ENCODE measurements around the gene C2orf81. TPM values are rescaled to one million over a fixed set of nuclear protein-coding genes. Genes with fewer than 3 reads are reported as not detected.
"Not testable (repeated sequence)": the region's sequence is repeated elsewhere in the genome, so short reads cannot be mapped to it uniquely, and the experiment has no call there.

C2orf81 gene
- total RNA-seq, 1 donor = 0.86 TPM

DNA sequence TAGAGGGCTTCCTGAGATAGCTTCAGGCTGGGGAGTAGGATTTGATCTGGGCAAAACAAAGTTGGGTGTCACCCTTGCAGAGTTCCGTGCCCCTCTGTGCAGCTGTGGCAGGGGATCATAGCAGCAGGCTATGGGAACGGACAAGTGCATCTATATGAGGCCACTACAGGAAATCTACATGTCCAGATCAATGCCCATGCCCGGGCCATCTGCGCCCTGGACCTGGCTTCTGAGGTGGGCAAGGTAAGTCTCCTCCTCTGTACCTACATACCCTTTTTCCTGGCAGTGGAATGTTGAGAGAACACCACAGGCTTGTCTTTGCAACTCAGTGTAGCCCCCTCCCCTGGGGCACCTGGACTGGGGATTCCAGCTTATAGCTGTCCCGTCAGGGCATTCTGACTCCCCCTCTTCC, 3.6 kb upstream of the C2orf81 start:
- no peak for DNase-seq (ENCODE audit: low read depth)
- TF ChIP-seq, protein P1, sequence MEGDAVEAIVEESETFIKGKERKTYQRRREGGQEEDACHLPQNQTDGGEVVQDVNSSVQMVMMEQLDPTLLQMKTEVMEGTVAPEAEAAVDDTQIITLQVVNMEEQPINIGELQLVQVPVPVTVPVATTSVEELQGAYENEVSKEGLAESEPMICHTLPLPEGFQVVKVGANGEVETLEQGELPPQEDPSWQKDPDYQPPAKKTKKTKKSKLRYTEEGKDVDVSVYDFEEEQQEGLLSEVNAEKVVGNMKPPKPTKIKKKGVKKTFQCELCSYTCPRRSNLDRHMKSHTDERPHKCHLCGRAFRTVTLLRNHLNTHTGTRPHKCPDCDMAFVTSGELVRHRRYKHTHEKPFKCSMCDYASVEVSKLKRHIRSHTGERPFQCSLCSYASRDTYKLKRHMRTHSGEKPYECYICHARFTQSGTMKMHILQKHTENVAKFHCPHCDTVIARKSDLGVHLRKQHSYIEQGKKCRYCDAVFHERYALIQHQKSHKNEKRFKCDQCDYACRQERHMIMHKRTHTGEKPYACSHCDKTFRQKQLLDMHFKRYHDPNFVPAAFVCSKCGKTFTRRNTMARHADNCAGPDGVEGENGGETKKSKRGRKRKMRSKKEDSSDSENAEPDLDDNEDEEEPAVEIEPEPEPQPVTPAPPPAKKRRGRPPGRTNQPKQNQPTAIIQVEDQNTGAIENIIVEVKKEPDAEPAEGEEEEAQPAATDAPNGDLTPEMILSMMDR (IDR thresholded peaks at IDR 0.05; ENCODE audit: insufficient read depth, low read depth, low read length) = no peak
- H3K4me3 ChIP-seq (ENCODE audit: low read depth, low read length) = no peak overlapping the region

DNA sequence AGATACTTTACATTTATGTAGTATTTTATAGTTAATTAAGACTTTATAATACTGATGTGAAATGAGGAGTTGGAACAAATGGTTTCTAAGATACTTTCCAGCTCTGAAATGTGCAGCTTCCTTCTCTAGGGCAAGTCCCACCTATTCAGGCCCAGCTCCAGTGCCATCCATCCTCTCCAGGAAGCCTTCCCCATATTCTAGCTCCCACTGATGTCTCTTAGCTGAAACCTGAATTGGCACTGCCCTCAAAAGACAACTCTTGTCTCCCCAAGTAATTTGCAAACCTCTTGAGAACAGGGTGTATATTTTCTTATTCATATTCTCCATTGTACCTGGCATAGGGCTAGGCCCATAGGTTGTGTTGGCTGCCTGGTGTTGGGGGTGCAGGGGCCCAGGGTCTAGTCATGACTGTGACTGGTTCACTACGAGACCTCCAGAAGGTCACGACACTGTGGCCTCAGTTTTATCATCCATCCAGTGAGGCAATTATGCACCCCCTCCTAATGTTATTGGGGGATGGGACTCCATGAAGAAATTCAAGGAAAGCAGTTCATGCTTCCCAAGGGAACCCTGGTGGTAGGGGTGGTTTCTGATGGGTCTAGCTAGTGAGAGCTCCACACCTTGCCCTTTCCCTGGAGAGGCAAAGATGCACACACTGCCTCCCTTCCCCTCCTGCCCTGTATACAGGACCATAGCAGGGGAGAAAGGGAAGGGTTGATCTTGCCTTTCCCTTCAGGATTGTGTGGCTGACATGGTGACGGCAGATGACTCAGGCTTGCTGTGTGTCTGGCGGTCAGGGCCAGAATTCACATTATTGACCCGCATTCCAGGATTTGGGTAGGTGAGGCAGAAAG, 2.9 kb upstream of the C2orf81 start:
- no peak for DNase-seq (ENCODE audit: low read depth)
- H3K4me3 ChIP-seq (ENCODE audit: low read depth, low read length) = no peak overlapping the region
- TF ChIP-seq, protein P1 (IDR thresholded peaks at IDR 0.05; ENCODE audit: insufficient read depth, low read depth, low read length) = no peak

DNA sequence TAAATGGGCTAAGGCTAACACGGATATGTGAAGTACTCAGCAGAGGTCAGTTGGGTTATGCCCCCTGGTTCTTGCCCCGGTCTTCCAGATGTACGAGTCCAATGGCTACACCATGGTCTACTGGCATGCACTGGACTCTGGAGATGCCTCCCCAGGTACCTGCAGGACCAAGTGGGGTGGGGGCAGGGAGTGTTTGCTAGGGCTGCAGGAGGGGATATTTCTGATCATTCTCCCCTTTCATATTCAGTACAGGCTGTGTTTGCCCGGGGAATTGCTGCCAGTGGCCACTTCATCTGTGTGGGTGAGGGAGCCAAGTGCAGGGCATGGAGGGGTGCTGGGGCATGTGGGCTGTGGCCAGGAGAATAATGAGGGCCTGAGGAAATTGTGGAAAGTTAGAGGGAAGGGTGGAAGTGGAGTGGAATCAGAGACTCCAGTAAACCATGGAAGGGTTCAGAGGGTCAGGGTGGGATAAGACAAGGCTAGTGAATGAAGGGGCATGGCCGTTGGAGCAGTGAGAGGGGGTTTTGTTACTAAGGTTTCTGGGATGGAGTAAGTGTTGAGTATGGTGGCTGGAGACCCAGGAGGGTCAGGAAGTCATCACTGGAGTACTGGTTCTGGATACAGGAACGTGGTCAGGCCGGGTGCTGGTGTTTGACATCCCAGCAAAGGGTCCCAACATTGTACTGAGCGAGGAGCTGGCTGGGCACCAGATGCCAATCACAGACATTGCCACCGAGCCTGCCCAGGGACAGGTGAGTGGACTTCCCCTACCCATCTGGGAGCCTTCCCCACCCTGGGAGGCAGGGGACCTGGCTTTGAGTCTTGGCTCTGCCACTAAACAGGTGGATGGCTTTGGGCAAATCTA, 2.0 kb upstream of the C2orf81 start:
- no peak for DNase-seq (ENCODE audit: low read depth)
- TF ChIP-seq, protein P1 (IDR thresholded peaks at IDR 0.05; ENCODE audit: insufficient read depth, low read depth, low read length) = no peak
- H3K4me3 ChIP-seq (ENCODE audit: low read depth, low read length) = no peak overlapping the region

DNA sequence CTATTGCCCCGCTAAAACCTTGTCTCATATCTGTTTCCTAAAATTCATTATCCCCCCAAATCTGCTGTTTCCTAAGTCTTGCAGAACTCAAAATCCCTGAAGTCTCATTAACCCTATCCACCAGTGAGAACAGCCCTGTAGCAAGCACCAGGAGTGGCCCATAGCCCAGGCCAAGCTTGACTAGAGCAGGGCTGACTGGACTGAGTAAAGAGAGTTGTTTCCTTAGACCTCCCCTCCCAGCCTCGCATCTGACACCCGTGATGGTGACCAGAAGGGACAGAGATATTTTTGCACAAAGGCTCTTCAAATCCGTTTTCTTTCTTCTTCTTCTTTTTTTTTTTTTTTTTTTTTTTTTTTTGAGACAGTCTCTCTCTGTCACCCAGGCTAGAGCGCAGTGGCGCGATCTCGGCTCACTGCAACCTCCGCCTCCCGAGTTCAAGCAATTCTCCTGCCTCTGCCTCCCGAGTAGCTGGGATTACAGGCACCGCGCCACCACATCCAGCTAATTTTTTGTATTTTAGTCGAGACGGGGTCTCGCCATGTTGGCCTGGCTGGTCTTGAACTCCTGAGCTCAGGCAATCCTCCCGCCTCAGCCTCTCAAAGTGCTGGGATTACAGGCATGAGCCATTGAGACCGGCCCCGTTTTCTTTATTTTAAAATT, 846 bp downstream of the C2orf81 start:
- DNase-seq (ENCODE audit: low read depth) = not testable (repeated sequence)
- peak overlapping the region; percentile 78 for H3K4me3 ChIP-seq (ENCODE audit: low read depth, low read length)

DNA sequence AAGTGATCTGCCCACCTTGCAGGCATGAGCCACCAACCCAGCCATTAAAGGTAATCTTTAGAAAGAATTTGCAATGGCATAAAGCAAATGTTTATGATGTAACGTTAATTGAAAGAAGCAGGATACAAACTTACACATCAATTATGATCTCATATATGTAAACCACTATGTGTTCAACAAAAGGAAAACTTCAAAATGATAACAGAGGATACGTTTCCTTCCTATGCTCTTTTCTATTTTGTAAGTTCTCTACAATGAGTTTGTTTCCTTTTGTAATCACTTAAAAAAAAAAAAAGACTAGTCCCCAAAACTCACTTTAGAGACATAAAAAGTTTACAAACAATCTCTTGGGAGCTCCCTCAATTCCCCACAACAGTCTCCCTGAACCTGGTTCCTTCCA, 1.4 kb downstream of the C2orf81 start:
- H3K4me3 ChIP-seq (ENCODE audit: low read depth, low read length) = no peak overlapping the region
- TF ChIP-seq, protein P1 (IDR thresholded peaks at IDR 0.05; ENCODE audit: insufficient read depth, low read depth, low read length) = no peak
- no peak for DNase-seq (ENCODE audit: low read depth)

DNA sequence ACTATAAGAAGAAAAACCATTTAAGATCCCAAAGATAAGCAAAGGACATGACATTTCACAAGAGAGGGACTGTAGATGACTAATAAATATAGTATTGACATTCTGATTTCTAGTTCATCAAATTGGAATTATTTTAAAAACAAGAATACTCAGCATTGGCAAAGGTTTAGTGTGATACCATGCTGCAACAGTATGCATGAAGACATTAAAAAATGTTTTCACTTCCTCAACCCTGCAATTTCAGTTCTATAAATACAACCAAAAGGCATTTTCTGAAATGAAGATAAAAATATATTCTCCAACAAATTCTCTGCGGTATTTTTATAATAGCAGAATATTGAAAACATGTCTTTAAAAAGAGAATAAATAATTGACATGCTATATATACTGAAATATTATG, 2.1 kb downstream of the C2orf81 start:
- TF ChIP-seq, protein P1 (IDR thresholded peaks at IDR 0.05; ENCODE audit: insufficient read depth, low read depth, low read length) = no peak
- no peak for DNase-seq (ENCODE audit: low read depth)
- H3K4me3 ChIP-seq (ENCODE audit: low read depth, low read length) = no peak overlapping the region

DNA sequence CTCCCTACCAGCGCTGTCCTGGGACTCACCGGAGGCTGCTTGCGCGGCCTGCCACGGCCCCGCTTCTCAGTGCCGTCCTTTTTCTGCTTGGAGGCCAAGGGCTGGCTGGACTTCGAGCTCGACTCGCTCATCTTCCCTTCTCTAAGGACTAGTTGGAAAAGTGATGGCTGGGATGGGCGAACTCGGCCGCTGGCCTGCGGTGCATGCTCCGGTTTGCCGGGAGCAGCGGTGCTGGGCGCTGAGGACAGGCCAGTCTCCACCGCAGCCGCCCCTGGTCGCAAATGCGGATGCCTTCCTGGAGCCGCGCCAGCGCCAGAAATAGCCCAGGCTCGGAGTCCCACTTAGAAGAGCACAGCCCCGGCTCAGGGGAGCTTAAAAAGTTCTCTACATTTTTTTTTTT, 3.1 kb downstream of the C2orf81 start:
- no peak for DNase-seq (ENCODE audit: low read depth)
- TF ChIP-seq, protein P1 (IDR thresholded peaks at IDR 0.05; ENCODE audit: insufficient read depth, low read depth, low read length) = no peak
- H3K4me3 ChIP-seq (ENCODE audit: low read depth, low read length) = no peak overlapping the region

All from fibroblast of villous mesenchyme (primary cell).